Liver (tissue), 9 donors: ENCODE measurements around the gene SGMS1. TPM values are rescaled to one million over a fixed set of nuclear protein-coding genes. Genes with fewer than 3 reads are reported as not detected.

Experiments used
- DNase-seq: peaks from one replicate; pipeline ENCODE4 v3.0.0-alpha.2; 2017; ENCODE audit warnings: low spot score
- H3K27ac ChIP-seq, 2 donors: one replicate each; pipeline ENCODE4 v1.7.0; 2013; ENCODE audit warnings: inconsistent platforms in 2 of 2, low read length in 2 of 2, control low read depth in 1 of 2, low read depth in 1 of 2, mild to moderate bottlenecking in 1 of 2
- H3K27me3 ChIP-seq, 4 donors: one replicate each; pipeline versions ENCODE4 v1.6.1 to v1.7.0; 2013; ENCODE audit warnings: low read length in 3 of 4, inconsistent platforms in 1 of 4, mild to moderate bottlenecking in 1 of 4, moderate library complexity in 1 of 4; ENCODE audit not compliant: control insufficient read depth in 4 of 4, insufficient read depth in 4 of 4
- H3K36me3 ChIP-seq, 4 donors: one replicate each; pipeline versions ENCODE4 v1.6.1 to v1.7.0; 2013; ENCODE audit warnings: low read length in 3 of 4, mild to moderate bottlenecking in 3 of 4, low read depth in 1 of 4, moderate library complexity in 1 of 4; ENCODE audit not compliant: control insufficient read depth in 4 of 4, insufficient read depth in 3 of 4
- H3K4me1 ChIP-seq, 4 donors: one replicate each; pipeline versions ENCODE4 v1.6.1 to v1.7.0; 2013; ENCODE audit warnings: low read length in 3 of 4, mild to moderate bottlenecking in 3 of 4, moderate library complexity in 1 of 4; ENCODE audit not compliant: control insufficient read depth in 4 of 4, insufficient read depth in 4 of 4
- H3K4me3 ChIP-seq, 3 donors: one replicate each; pipeline versions ENCODE4 v1.6.1 to v1.7.0; 2013; ENCODE audit warnings: low read length in 3 of 3, control low read depth in 1 of 3, low read depth in 1 of 3, mild to moderate bottlenecking in 1 of 3
- H3K9ac ChIP-seq, 2 donors: one replicate each; pipeline ENCODE4 v1.7.0; 2013; ENCODE audit warnings: low read length in 2 of 2, mild to moderate bottlenecking in 2 of 2, moderate library complexity in 2 of 2, control low read depth in 1 of 2, low read depth in 1 of 2
- H3K9me3 ChIP-seq, 4 donors: one replicate each; pipeline versions ENCODE4 v1.6.1 to v1.7.0; 2013; ENCODE audit warnings: low read length in 3 of 4; ENCODE audit not compliant: control insufficient read depth in 4 of 4
- EGR1 ChIP-seq, 2 donors: IDR thresholded peaks; 2 replicates each; pipeline ENCODE4 v1.6.1; 2016 to 2018; ENCODE audit warnings: antibody characterized with exemption in 2 of 2, low read depth in 2 of 2
- FOXA1 ChIP-seq: IDR thresholded peaks from 2 replicates; pipeline ENCODE4 v1.6.1; 2016; ENCODE audit warnings: antibody characterized with exemption
- FOXA2 ChIP-seq: IDR thresholded peaks from 2 replicates; pipeline ENCODE4 v1.6.1; 2016; ENCODE audit warnings: antibody characterized with exemption
- HNF4A ChIP-seq, 2 donors: conservative IDR thresholded peaks; 2 replicates each; pipeline ENCODE4 v1.6.1; 2016; ENCODE audit warnings: antibody characterized with exemption in 2 of 2, mild to moderate bottlenecking in 2 of 2
- JUND ChIP-seq, 2 donors: IDR thresholded peaks; 2 replicates each; pipeline ENCODE4 v1.6.1; 2016; ENCODE audit warnings: antibody characterized with exemption in 2 of 2
- NR2F2 ChIP-seq: IDR thresholded peaks from 2 replicates; pipeline ENCODE4 v1.6.1; 2016; ENCODE audit warnings: antibody characterized with exemption
- RAD21 ChIP-seq, 2 donors: IDR thresholded peaks; 2 replicates each; pipeline ENCODE4 v1.6.1; 2016; ENCODE audit warnings: antibody characterized with exemption in 2 of 2, mild to moderate bottlenecking in 2 of 2
- REST ChIP-seq: IDR thresholded peaks from 2 replicates; pipeline ENCODE4 v1.6.1; 2016; ENCODE audit warnings: antibody characterized with exemption, mild to moderate bottlenecking
- RXRA ChIP-seq, 2 donors: IDR thresholded peaks; 2 replicates each; pipeline ENCODE4 v1.6.1; 2017 to 2018; ENCODE audit warnings: antibody characterized with exemption in 2 of 2, mild to moderate bottlenecking in 1 of 2
- SP1 ChIP-seq: IDR thresholded peaks from 2 replicates; pipeline ENCODE4 v1.6.1; 2018; ENCODE audit warnings: antibody characterized with exemption, mild to moderate bottlenecking
- TAF1 ChIP-seq: conservative IDR thresholded peaks from 2 replicates; pipeline ENCODE4 v1.6.1; 2016; ENCODE audit warnings: antibody characterized with exemption, mild to moderate bottlenecking
- WGBS: extraction: QIAGEN DNeasy Blood & Tissue Kit; methylation state at CpG from one replicate; pipeline ENCODE4 v1.1.7; 2013; 5-methylcytosine and 5-hydroxymethylcytosine counted together
- polyA plus RNA-seq, 2 donors: library from polyadenylated mRNA; stranded (reverse) in 1 of 2; unstranded in 1 of 2; fragments of 200-250 nt in 1 of 2; fragments of >200 nt in 1 of 2; fragmentation: Nextera tagmentation in 1 of 2; extraction: Ambion mirVana in 1 of 2; gene quantifications; one replicate each; pipeline versions ENCODE4 v1.2.1 to v1.2.3, GENCODE V29; 2013 to 2015
- total RNA-seq, 2 donors: library from RNA; depleted of rRNA; stranded (reverse); fragments of >200 nt; gene quantifications; one replicate each; pipeline ENCODE4 v1.2.3, GENCODE V29; 2014
- TF ChIP-seq, protein P1 (sequence below): IDR thresholded peaks from 2 replicates; pipeline ENCODE4 v1.6.1; 2016; ENCODE audit warnings: antibody characterized with exemption
- donor health status: healthy.
- donor health status: healthy.
- donor health status: healthy.
- donor health status: healthy.
- donor health status: healthy.

Gene SGMS1
- total and polyA plus RNA-seq, 4 donors: 6.8 to 98.2 (median 21.1) TPM

DNA sequence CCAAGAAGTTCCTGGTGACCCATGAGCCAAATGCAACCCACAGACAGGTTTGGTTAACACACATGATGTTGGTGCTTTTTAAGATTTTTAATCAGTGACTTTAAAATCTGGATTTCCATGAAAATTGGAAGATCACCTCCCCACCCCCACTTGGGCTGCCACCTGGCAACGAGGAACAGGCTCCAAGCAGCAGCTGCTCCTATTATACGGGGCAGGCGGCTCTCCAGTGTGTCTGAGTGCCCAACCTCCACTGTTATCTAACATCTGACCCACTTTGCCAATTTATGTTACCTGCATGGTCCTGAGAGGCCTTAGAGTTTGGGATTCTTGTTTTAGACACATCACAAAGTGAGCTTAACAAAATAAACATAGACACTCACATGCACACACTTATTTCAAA is 56.4 kb downstream of the SGMS1 start:
- 40% methylated on average over 3 of the region's 3 CpGs for WGBS
- peak overlapping the region; percentile 61 to 89 for H3K27ac ChIP-seq
- no peaks in the 10 kb centered on the region for H3K27me3 ChIP-seq
- DNase-seq: no peak
- no peaks in the 10 kb centered on the region for H3K36me3 ChIP-seq
- no peak overlapping the region for H3K9ac ChIP-seq
- H3K9me3 ChIP-seq: no peaks in the 10 kb centered on the region
- no peak overlapping the region for H3K4me3 ChIP-seq
- H3K4me1 ChIP-seq: peaks cover 11 to 71% (median 58%) of the 10 kb centered on the region in 4 donors
- TF ChIP-seq HNF4A (conservative IDR thresholded peaks at IDR 0.05): peak in 1 of 2 donors; percentile 22
- peak in 1 of 2 donors; percentile 23 for TF ChIP-seq RXRA (IDR thresholded peaks at IDR 0.05)
- TF ChIP-seq, protein P1, sequence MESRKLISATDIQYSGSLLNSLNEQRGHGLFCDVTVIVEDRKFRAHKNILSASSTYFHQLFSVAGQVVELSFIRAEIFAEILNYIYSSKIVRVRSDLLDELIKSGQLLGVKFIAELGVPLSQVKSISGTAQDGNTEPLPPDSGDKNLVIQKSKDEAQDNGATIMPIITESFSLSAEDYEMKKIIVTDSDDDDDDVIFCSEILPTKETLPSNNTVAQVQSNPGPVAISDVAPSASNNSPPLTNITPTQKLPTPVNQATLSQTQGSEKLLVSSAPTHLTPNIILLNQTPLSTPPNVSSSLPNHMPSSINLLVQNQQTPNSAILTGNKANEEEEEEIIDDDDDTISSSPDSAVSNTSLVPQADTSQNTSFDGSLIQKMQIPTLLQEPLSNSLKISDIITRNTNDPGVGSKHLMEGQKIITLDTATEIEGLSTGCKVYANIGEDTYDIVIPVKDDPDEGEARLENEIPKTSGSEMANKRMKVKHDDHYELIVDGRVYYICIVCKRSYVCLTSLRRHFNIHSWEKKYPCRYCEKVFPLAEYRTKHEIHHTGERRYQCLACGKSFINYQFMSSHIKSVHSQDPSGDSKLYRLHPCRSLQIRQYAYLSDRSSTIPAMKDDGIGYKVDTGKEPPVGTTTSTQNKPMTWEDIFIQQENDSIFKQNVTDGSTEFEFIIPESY: no peak
- peak in 1 of 2 donors; percentile 20 for TF ChIP-seq RAD21 (IDR thresholded peaks at IDR 0.05)

DNA sequence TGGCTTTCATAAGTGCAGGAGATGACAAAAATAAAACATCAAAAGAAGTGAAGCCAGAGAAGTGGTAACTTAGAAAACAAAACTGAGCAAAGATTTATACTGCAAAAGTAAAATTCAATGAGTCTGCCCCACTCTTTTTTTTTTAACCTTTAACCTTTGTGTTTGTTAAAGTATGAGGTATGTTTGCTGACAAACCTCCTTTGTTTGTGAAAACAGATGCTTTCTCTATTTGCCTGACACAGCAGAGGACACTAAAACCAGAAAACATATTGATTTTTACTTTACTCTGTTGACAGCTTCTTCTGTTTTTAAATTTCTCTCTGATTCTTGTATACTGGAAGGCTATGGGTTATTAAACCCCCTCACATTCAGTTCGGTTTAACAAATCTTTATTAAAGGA is 57.6 kb downstream of the SGMS1 start:
- DNase-seq: no peak
- WGBS: 14% methylated on average over 1 of the region's 1 CpG
- TF ChIP-seq EGR1 (IDR thresholded peaks at IDR 0.05; ENCODE audit: low read depth in 2 of 2): no peak
- TF ChIP-seq RXRA (IDR thresholded peaks at IDR 0.05): peak; percentile 37 to 55
- TF ChIP-seq FOXA1: no peak
- TF ChIP-seq JUND (IDR thresholded peaks at IDR 0.05): peak in 1 of 2 donors; percentile 35
- TF ChIP-seq REST: peak; percentile 24
- peak; percentile 12 for TF ChIP-seq FOXA2
- peak; percentile 40 for TF ChIP-seq SP1
- TF ChIP-seq TAF1: no peak
- TF ChIP-seq HNF4A (conservative IDR thresholded peaks at IDR 0.05): peak; percentile 51 to 53
- peak; percentile 79 for TF ChIP-seq NR2F2
- peak in 1 of 2 donors; percentile 34 for TF ChIP-seq RAD21 (IDR thresholded peaks at IDR 0.05)
- Histone ChIP-seq H3K4me1 (peaks cover 11 to 68% (median 59%) of the 10 kb centered on the region in 4 donors), H3K9ac (peak overlapping the region in 1 of 2 donors; percentile 26), H3K4me3 (no peak overlapping the region), H3K36me3 (no peaks in the 10 kb centered on the region), H3K9me3 (no peaks in the 10 kb centered on the region), H3K27me3 (no peaks in the 10 kb centered on the region), H3K27ac (peak overlapping the region; percentile 61 to 89)
